Mammary epithelial cell (primary cell): ENCODE results near the gene FEM1C.

Source experiments
- EZH2 ChIP-seq: IDR thresholded peaks from 2 replicates; pipeline ENCODE4 v1.6.1; 2012; ENCODE audit warnings: low read length, inconsistent platforms, borderline replicate concordance
- TF ChIP-seq, protein P1 (sequence below), 2 donors: IDR thresholded peaks in 1 of 2; conservative IDR thresholded peaks in 1 of 2; 2 replicates each; pipeline ENCODE4 v1.5.1; 2011 to 2012; ENCODE audit warnings: inconsistent platforms in 2 of 2, low read length in 2 of 2, mild to moderate bottlenecking in 2 of 2, control low read depth in 1 of 2, low read depth in 1 of 2; ENCODE audit not compliant: insufficient read depth in 1 of 2; ENCODE audit errors: extremely low read depth in 1 of 2

- TF ChIP-seq, protein P1, sequence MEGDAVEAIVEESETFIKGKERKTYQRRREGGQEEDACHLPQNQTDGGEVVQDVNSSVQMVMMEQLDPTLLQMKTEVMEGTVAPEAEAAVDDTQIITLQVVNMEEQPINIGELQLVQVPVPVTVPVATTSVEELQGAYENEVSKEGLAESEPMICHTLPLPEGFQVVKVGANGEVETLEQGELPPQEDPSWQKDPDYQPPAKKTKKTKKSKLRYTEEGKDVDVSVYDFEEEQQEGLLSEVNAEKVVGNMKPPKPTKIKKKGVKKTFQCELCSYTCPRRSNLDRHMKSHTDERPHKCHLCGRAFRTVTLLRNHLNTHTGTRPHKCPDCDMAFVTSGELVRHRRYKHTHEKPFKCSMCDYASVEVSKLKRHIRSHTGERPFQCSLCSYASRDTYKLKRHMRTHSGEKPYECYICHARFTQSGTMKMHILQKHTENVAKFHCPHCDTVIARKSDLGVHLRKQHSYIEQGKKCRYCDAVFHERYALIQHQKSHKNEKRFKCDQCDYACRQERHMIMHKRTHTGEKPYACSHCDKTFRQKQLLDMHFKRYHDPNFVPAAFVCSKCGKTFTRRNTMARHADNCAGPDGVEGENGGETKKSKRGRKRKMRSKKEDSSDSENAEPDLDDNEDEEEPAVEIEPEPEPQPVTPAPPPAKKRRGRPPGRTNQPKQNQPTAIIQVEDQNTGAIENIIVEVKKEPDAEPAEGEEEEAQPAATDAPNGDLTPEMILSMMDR (conservative IDR thresholded peaks at IDR 0.05 in 1 of 2, IDR thresholded peaks at IDR 0.05 in 1 of 2; ENCODE audit: extremely low read depth in 1 of 2, insufficient read depth in 1 of 2, low read depth in 1 of 2, low read length in 2 of 2): no peak
- TF ChIP-seq EZH2: no peak
Observed at GRCh38 chr5:115575167-115576070, 30.8 kb upstream of the FEM1C start.
